ENCODE measurements around the gene SH2D2A. TPM values are rescaled to one million over a fixed set of nuclear protein-coding genes. Genes with fewer than 3 reads are reported as not detected.

Gene SH2D2A
- total and polyA plus RNA-seq, 2 donors: 17.9 to 44.8 TPM

DNA sequence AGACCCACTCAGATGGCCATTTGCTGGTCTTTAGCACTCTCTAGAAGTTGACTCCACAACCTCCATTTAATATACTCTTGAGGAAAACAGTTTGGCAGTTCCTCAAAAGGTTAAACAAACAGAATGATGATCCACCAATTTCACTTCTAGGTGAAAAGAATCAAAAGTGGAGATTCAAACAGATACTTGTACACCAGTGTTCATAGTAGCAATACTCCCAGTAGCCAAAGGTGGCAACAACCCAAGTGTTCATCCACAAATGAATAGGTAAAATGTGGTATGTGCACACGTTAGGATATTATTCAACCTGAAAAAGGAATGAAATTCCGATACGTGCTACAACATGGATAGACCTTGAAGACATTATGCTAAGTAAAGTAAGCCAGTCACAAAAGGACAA, 43.0 kb downstream of the SH2D2A start:
- 92% methylated on average over 3 of the region's 3 CpGs for WGBS
- Histone ChIP-seq H3K27me3 (ENCODE audit: control insufficient read depth in 2 of 2, insufficient read depth in 1 of 2, low read length in 1 of 2) (no peaks in the 10 kb centered on the region), H3K4me1 (ENCODE audit: control insufficient read depth in 2 of 2, insufficient read depth in 2 of 2, low read length in 2 of 2) (peaks cover 5 to 16% of the 10 kb centered on the region in 2 donors), H3K9me3 (ENCODE audit: control insufficient read depth in 2 of 2, insufficient read depth in 1 of 2, low read length in 1 of 2) (no peaks in the 10 kb centered on the region), H3K27ac (ENCODE audit: low read depth in 1 of 2, low read length in 1 of 2) (no peak overlapping the region), H3K4me3 (ENCODE audit: low read length in 2 of 2) (no peak overlapping the region), H3K36me3 (ENCODE audit: control insufficient read depth in 2 of 2, insufficient read depth in 2 of 2, low read length in 1 of 2) (peaks cover 5 to 24% of the 10 kb centered on the region in 2 donors)
- no peak for DNase-seq (ENCODE audit: low read depth in 6 of 9, low spot score in 9 of 9)

DNA sequence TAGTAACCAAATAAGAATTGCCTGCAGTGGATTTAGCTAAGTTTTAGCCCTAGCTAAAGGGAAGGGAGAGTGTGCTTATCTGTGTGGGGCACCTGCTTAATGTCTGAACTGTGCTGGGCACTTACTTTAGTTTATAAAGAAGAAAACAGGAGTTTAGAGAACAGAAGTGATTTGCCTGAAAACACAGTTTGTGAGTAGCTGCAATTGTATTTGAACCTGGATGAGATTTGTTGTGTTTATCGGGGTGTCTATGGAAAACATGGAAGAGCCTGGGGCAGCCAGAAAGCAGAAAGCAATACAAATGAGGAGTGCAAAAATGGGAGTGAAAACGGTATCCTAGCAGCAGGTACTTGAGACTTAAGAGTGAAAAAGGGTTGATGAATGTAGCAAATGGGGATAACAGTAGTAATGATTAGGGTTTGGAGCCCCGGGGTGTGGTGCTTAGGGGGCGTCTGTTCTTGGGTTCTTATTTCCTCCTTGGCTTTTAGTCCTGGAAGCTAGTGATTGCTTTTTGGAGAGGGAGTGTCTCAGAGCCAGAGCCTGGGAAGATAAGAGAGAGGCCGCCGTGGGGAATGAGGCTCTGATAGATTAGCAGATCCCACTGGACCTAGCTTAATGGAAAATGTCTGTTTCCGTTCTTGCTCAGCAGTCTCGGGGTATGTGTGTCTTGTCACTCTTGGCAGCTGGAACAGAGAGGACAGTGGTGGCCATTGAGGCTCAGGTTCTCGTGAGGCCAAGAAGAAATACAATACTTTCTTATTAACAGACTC, 43.7 kb downstream of the SH2D2A start:
- Histone ChIP-seq H3K27ac (ENCODE audit: low read depth in 1 of 2, low read length in 1 of 2) (no peak overlapping the region), H3K36me3 (ENCODE audit: control insufficient read depth in 2 of 2, insufficient read depth in 2 of 2, low read length in 1 of 2) (peaks cover 5 to 24% of the 10 kb centered on the region in 2 donors), H3K9me3 (ENCODE audit: control insufficient read depth in 2 of 2, insufficient read depth in 1 of 2, low read length in 1 of 2) (no peaks in the 10 kb centered on the region), H3K27me3 (ENCODE audit: control insufficient read depth in 2 of 2, insufficient read depth in 1 of 2, low read length in 1 of 2) (no peaks in the 10 kb centered on the region), H3K4me1 (ENCODE audit: control insufficient read depth in 2 of 2, insufficient read depth in 2 of 2, low read length in 2 of 2) (peaks cover 11 to 22% of the 10 kb centered on the region in 2 donors), H3K4me3 (ENCODE audit: low read length in 2 of 2) (no peak overlapping the region)
- DNase-seq (ENCODE audit: low read depth in 6 of 9, low spot score in 9 of 9): no peak
- WGBS: 96% methylated on average over 9 of the region's 9 CpGs

DNA sequence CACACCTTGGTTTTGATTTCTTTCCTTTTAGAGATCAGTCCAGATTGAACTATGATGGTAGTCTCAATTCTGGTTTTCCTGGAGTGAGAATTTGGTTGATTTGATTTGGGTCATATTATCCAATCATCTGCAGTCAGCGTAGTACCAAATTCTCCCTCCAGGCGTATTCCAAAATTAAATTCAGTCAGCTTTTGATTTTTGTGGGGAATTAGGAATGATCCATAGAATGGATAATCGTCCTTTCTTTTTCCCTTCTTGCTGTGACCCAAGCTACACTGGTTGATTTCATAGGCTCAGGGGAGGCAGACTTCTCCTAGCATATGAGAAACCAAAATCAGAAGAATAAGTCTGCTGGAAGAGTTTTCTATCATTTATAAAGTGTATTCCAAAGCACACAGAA, 44.4 kb downstream of the SH2D2A start:
- peaks cover 11 to 22% of the 10 kb centered on the region in 2 donors for H3K4me1 ChIP-seq (ENCODE audit: control insufficient read depth in 2 of 2, insufficient read depth in 2 of 2, low read length in 2 of 2)
- WGBS: 97% methylated on average over 3 of the region's 3 CpGs
- no peaks in the 10 kb centered on the region for H3K27me3 ChIP-seq (ENCODE audit: control insufficient read depth in 2 of 2, insufficient read depth in 1 of 2, low read length in 1 of 2)
- no peak overlapping the region for H3K4me3 ChIP-seq (ENCODE audit: low read length in 2 of 2)
- DNase-seq (ENCODE audit: low read depth in 6 of 9, low spot score in 9 of 9): no peak
- H3K27ac ChIP-seq (ENCODE audit: low read depth in 1 of 2, low read length in 1 of 2): no peak overlapping the region
- H3K9me3 ChIP-seq (ENCODE audit: control insufficient read depth in 2 of 2, insufficient read depth in 1 of 2, low read length in 1 of 2): no peaks in the 10 kb centered on the region
- peaks cover 5 to 24% of the 10 kb centered on the region in 2 donors for H3K36me3 ChIP-seq (ENCODE audit: control insufficient read depth in 2 of 2, insufficient read depth in 2 of 2, low read length in 1 of 2)

DNA sequence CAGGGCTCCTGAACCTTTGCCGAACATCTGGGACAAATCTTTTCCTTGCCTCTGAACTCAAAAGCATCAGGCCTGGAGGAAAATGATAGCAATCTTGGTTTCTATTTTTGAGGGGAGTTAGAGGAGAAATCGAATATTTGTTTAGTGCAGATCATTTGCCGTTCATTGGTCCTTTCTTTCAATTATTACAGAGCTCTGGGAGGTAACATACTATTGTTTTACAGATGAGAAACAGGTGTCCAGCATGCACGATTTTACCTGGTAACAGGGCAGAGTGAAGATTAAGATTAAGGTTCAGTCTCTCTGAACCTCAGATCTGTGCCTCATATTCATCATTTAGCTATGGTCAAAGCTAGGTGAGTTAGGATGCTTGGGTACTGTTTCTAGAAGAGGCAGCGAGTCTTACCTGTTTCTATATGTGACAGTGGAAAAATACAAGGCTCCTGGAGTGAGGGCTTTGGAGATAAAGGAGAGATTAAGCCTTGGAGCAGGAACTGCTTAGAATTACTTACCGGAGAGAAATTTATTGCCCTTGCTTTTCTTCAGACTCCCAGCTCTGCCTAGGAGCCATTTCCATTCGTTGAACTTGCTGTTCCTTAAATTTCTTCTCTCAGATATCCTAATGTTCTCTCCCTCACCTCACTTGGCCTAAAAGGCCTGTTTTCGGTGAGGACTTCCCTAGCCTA, 47.9 kb downstream of the SH2D2A start:
- Histone ChIP-seq H3K4me3 (ENCODE audit: low read length in 2 of 2) (peak overlapping the region; percentile 83 to 91), H3K9me3 (ENCODE audit: control insufficient read depth in 2 of 2, insufficient read depth in 1 of 2, low read length in 1 of 2) (no peaks in the 10 kb centered on the region), H3K27ac (ENCODE audit: low read depth in 1 of 2, low read length in 1 of 2) (no peak overlapping the region), H3K4me1 (ENCODE audit: control insufficient read depth in 2 of 2, insufficient read depth in 2 of 2, low read length in 2 of 2) (peaks cover 16 to 31% of the 10 kb centered on the region in 2 donors), H3K36me3 (ENCODE audit: control insufficient read depth in 2 of 2, insufficient read depth in 2 of 2, low read length in 1 of 2) (peaks cover 5 to 21% of the 10 kb centered on the region in 2 donors), H3K27me3 (ENCODE audit: control insufficient read depth in 2 of 2, insufficient read depth in 1 of 2, low read length in 1 of 2) (no peaks in the 10 kb centered on the region)
- 41% methylated on average over 8 of the region's 8 CpGs for WGBS
- no peak for DNase-seq (ENCODE audit: low read depth in 6 of 9, low spot score in 9 of 9)

DNA sequence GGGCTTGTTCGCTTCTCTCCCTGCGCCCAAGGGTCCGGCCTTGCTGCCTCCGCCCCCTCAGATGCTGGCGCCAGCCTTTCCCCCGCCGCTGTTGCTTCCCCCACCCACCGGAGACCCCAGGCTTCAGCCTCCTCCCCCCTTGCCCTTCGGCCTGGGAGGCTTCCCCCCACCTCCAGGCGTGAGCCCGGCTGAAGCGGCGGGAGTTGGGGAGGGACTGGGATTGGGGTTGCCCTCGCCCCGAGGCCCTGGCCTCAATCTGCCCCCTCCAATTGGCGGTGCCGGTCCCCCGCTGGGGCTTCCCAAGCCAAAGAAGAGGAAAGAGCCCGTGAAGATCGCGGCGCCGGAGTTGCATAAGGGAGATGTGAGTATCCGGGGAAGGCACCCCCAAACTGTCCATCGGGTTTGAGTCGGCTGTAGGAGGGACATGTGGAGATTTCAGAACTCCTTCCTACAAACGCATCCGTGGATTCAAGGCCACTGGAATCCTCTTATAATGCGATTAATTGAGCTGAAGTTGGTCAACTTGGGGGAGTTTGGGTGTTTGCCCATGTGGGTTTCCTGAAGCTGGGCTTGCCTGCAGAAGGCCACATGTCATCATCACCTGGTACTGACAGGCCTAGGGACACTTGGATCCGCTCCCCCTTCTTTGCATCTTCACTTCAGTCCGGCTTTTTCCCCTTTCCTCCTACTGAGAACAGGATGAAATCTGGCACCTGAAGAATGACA, 48.6 kb downstream of the SH2D2A start:
- 2% methylated on average over 31 of the region's 31 CpGs for WGBS

DNA sequence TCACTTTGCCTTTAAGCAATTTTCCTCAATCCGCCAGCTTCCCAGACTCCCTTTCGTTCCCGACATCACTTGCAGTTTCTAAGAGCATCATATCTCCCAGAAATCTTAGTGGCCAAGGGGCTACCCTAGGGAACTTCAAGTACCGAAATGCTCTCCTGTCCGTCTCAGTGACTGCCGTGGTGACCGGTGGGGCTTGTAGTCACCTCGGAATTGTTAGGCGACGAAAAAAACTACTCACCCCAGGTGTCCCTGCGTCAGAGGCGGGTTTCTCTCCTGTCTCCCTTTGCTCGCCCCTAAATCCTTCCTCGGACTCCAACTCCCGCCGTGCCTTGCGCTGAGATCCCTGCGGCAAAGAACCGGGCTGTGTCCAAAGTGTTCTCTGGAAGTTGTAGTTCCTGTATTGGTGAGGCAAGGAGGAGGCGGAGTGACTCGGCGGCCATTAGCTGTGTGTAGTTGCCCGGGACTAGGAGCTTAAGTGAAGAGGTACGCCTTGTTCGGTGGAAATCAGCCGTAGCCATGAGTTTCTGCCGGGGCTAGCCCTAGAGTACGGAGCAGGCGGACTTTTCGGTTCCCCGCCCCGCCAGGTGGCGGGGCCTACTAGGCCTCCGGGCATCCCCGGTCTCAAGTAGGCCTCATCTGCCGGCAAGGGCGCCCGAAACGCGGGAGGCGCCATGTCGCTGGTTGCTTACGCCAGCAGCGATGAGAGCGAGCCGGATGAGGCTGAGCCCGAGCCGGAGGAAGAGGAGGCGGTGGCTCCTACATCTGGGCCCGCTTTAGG, 49.4 kb downstream of the SH2D2A start, which contains the start of gene PRCC:
PRCC (plus strand) TSS at position 435 of the 778 bp plus-strand sequence; CDS start at position 672, 237 bp downstream.
- peak; percentile 96 to 99 (median 99) for DNase-seq (ENCODE audit: low read depth in 6 of 9, low spot score in 9 of 9)
- H3K4me1 ChIP-seq (ENCODE audit: control insufficient read depth in 2 of 2, insufficient read depth in 2 of 2, low read length in 2 of 2): peaks cover 16 to 31% of the 10 kb centered on the region in 2 donors
- no peaks in the 10 kb centered on the region for H3K9me3 ChIP-seq (ENCODE audit: control insufficient read depth in 2 of 2, insufficient read depth in 1 of 2, low read length in 1 of 2)
- WGBS: under 1% methylated on average over 50 of the region's 50 CpGs
- peak within 1 kb of the TSS; percentile 93 to 95 for H3K27ac ChIP-seq (ENCODE audit: low read depth in 1 of 2, low read length in 1 of 2)
- H3K27me3 ChIP-seq (ENCODE audit: control insufficient read depth in 2 of 2, insufficient read depth in 1 of 2, low read length in 1 of 2): no peaks in the 10 kb centered on the region
- H3K4me3 ChIP-seq (ENCODE audit: low read length in 2 of 2): peak within 1 kb of the TSS; percentile 83 to 91
- peaks cover 0 to 18% of the 10 kb centered on the region in 2 donors for H3K36me3 ChIP-seq (ENCODE audit: control insufficient read depth in 2 of 2, insufficient read depth in 2 of 2, low read length in 1 of 2)

More for the DNA sequence above, 48.6 kb downstream of the SH2D2A start:
- no peaks in the 10 kb centered on the region for H3K9me3 ChIP-seq (ENCODE audit: control insufficient read depth in 2 of 2, insufficient read depth in 1 of 2, low read length in 1 of 2)
- no peaks in the 10 kb centered on the region for H3K27me3 ChIP-seq (ENCODE audit: control insufficient read depth in 2 of 2, insufficient read depth in 1 of 2, low read length in 1 of 2)
- H3K4me3 ChIP-seq (ENCODE audit: low read length in 2 of 2): peak overlapping the region; percentile 83 to 91
- DNase-seq (ENCODE audit: low read depth in 6 of 9, low spot score in 9 of 9): peak in 1 of 9 donors; percentile 52
- H3K36me3 ChIP-seq (ENCODE audit: control insufficient read depth in 2 of 2, insufficient read depth in 2 of 2, low read length in 1 of 2): peaks cover 3 to 21% of the 10 kb centered on the region in 2 donors
- peak overlapping the region; percentile 93 to 95 for H3K27ac ChIP-seq (ENCODE audit: low read depth in 1 of 2, low read length in 1 of 2)
- H3K4me1 ChIP-seq (ENCODE audit: control insufficient read depth in 2 of 2, insufficient read depth in 2 of 2, low read length in 2 of 2): peaks cover 16 to 31% of the 10 kb centered on the region in 2 donors

DNA sequence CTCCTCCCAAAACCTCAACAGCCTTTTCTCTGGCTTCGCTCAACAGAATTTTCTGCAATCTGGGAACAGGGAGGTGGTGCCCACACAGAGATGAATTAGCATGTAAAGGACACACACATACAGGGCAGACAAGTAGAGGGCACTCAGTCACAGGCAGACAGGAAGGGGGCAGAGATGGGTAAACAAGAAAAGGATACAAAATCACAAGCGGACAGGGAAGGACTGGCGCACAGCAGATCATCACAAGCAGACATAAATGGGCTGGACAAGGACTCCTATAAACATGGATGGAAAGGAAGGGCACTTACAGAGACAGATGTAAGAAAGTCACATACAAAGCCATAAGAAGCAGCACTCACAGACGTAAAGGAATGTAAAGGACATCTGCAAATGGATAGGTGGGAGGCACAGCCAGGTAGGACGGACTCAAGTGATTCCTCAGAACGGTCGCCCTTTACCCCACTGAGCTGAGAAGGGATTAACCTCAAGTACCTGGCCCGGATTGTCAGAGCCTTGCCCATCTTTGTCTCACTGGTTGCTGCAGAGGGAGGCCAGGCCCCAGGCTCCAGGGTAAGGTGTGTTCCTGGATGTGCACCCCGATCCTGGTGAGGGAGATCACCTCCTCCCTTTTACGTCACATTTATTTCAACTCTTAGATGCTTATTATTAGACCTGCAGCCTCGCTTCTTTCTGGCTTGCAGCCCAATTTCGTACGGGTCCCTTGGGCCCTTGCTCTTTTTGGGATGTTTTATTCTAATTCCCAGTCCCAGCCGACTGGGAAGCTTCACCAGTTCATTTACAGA, 50.1 kb downstream of the SH2D2A start:
- peaks cover 0 to 15% of the 10 kb centered on the region in 2 donors for H3K36me3 ChIP-seq (ENCODE audit: control insufficient read depth in 2 of 2, insufficient read depth in 2 of 2, low read length in 1 of 2)
- H3K4me1 ChIP-seq (ENCODE audit: control insufficient read depth in 2 of 2, insufficient read depth in 2 of 2, low read length in 2 of 2): peaks cover 16 to 31% of the 10 kb centered on the region in 2 donors
- peak in 1 of 9 donors; percentile 19 for DNase-seq (ENCODE audit: low read depth in 6 of 9, low spot score in 9 of 9)
- H3K4me3 ChIP-seq (ENCODE audit: low read length in 2 of 2): peak overlapping the region; percentile 77 to 83
- peak overlapping the region; percentile 66 to 85 for H3K27ac ChIP-seq (ENCODE audit: low read depth in 1 of 2, low read length in 1 of 2)
- WGBS: 13% methylated on average over 14 of the region's 14 CpGs
- H3K27me3 ChIP-seq (ENCODE audit: control insufficient read depth in 2 of 2, insufficient read depth in 1 of 2, low read length in 1 of 2): no peaks in the 10 kb centered on the region
- no peaks in the 10 kb centered on the region for H3K9me3 ChIP-seq (ENCODE audit: control insufficient read depth in 2 of 2, insufficient read depth in 1 of 2, low read length in 1 of 2)

DNA sequence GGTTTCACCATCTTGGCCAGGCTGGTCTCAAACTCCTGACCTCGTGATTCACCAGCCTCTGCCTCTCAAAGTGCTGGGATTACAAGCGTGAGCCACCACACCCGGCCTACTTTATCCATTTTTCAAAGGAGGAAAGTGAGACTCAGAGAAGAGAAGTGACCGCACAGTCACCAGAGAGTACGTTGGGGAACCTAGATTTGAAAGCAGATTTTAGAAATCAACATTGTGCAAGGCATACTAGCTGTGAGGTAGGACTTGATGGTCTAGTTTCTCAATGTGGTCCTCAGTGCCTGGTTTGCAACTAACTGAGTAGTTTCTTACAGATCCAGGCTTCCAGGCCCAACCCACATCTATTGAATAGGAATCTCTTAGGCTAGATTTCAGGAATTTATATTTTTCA, 51.0 kb downstream of the SH2D2A start:
- H3K27me3 ChIP-seq (ENCODE audit: control insufficient read depth in 2 of 2, insufficient read depth in 1 of 2, low read length in 1 of 2): no peaks in the 10 kb centered on the region
- no peaks in the 10 kb centered on the region for H3K9me3 ChIP-seq (ENCODE audit: control insufficient read depth in 2 of 2, insufficient read depth in 1 of 2, low read length in 1 of 2)
- peaks cover 0 to 7% of the 10 kb centered on the region in 2 donors for H3K36me3 ChIP-seq (ENCODE audit: control insufficient read depth in 2 of 2, insufficient read depth in 2 of 2, low read length in 1 of 2)
- 91% methylated on average over 5 of the region's 5 CpGs for WGBS
- peaks cover 20 to 30% of the 10 kb centered on the region in 2 donors for H3K4me1 ChIP-seq (ENCODE audit: control insufficient read depth in 2 of 2, insufficient read depth in 2 of 2, low read length in 2 of 2)
- no peak overlapping the region for H3K27ac ChIP-seq (ENCODE audit: low read depth in 1 of 2, low read length in 1 of 2)
- no peak overlapping the region for H3K4me3 ChIP-seq (ENCODE audit: low read length in 2 of 2)
- no peak for DNase-seq (ENCODE audit: low read depth in 6 of 9, low spot score in 9 of 9)
